ENCODE measurements around the gene KCNJ15.

KCNJ15 gene

GRCh38 chr21:38291874-38292273, 35.1 kb downstream of the KCNJ15 start:
- H3K4me3 ChIP-seq (ENCODE audit: low read length): no peak overlapping the region
- no peak for TF ChIP-seq CTCF (conservative IDR thresholded peaks at IDR 0.05; ENCODE audit: low read length)
- no peak for DNase-seq (ENCODE audit: low read depth)

GRCh38 chr21:38293113-38293512, 36.3 kb downstream of the KCNJ15 start:
- no peak overlapping the region for H3K4me3 ChIP-seq (ENCODE audit: low read length)
- no peak for TF ChIP-seq CTCF (conservative IDR thresholded peaks at IDR 0.05; ENCODE audit: low read length)
- no peak for DNase-seq (ENCODE audit: low read depth)

- no peak overlapping the region for H3K4me3 ChIP-seq (ENCODE audit: low read length)
- no peak for DNase-seq (ENCODE audit: low read depth)
- no peak for TF ChIP-seq CTCF (conservative IDR thresholded peaks at IDR 0.05; ENCODE audit: low read length)
These were observed 37.0 kb downstream of the KCNJ15 start for GRCh38 chr21:38293765-38294164.

- DNase-seq (ENCODE audit: low read depth): no peak
- TF ChIP-seq CTCF (conservative IDR thresholded peaks at IDR 0.05; ENCODE audit: low read length): no peak
These were observed 37.8 kb downstream of the KCNJ15 start for GRCh38 chr21:38294609-38295008.

GRCh38 chr21:38295997-38296764, 39.4 kb downstream of the KCNJ15 start:
- DNase-seq (ENCODE audit: low read depth): peak; percentile 43
- no peak overlapping the region for H3K4me3 ChIP-seq (ENCODE audit: low read length)
- TF ChIP-seq CTCF (conservative IDR thresholded peaks at IDR 0.05; ENCODE audit: low read length): no peak

More at GRCh38 chr21:38294609-38295008, 37.8 kb downstream of the KCNJ15 start:
- no peak overlapping the region for H3K4me3 ChIP-seq (ENCODE audit: low read length)

- H3K4me3 ChIP-seq (ENCODE audit: low read length): no peak overlapping the region
- peak; percentile 88 for DNase-seq (ENCODE audit: low read depth)
- no peak for TF ChIP-seq CTCF (conservative IDR thresholded peaks at IDR 0.05; ENCODE audit: low read length)
These were observed 40.4 kb downstream of the KCNJ15 start for GRCh38 chr21:38297194-38297631.

GRCh38 chr21:38297871-38298270, 41.1 kb downstream of the KCNJ15 start:
- TF ChIP-seq CTCF (conservative IDR thresholded peaks at IDR 0.05; ENCODE audit: low read length): no peak
- no peak overlapping the region for H3K4me3 ChIP-seq (ENCODE audit: low read length)
- DNase-seq (ENCODE audit: low read depth): no peak

Measured in AG10803 (cell line).